GM10266 (cell line): ENCODE results near the gene ANAPC4.

ENCODE experiments used
- DNase-seq: peaks from one replicate; pipeline ENCODE4 v3.0.0; 2012; ENCODE audit errors: extremely low spot score
- TF ChIP-seq, protein P1 (sequence below): IDR thresholded peaks from 2 replicates; pipeline ENCODE4 v1.5.1; 2012; ENCODE audit warnings: mild to moderate bottlenecking, low read depth; ENCODE audit not compliant: control insufficient read depth, insufficient read depth; ENCODE audit errors: missing control alignments

Gene ANAPC4

DNA sequence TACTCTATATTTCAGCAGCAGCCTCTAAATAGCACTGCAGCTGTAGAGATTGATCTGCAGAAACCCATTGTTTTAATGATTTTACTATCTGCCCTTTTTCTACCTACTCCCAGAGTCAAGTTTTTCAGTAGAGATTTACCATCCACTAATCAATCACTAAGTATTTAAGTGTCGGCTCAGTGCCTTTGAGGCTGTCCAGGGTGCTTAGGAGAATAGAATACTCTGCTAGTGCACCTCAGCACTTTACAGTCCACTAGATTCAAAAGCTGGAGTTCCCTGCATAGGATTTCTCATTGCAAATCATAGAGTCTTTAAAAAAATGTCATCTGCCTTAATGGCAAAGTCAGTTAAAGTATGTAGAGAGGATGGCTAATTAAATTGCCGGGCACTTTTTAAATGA lies 29.6 kb upstream of the ANAPC4 start:
- TF ChIP-seq, protein P1, sequence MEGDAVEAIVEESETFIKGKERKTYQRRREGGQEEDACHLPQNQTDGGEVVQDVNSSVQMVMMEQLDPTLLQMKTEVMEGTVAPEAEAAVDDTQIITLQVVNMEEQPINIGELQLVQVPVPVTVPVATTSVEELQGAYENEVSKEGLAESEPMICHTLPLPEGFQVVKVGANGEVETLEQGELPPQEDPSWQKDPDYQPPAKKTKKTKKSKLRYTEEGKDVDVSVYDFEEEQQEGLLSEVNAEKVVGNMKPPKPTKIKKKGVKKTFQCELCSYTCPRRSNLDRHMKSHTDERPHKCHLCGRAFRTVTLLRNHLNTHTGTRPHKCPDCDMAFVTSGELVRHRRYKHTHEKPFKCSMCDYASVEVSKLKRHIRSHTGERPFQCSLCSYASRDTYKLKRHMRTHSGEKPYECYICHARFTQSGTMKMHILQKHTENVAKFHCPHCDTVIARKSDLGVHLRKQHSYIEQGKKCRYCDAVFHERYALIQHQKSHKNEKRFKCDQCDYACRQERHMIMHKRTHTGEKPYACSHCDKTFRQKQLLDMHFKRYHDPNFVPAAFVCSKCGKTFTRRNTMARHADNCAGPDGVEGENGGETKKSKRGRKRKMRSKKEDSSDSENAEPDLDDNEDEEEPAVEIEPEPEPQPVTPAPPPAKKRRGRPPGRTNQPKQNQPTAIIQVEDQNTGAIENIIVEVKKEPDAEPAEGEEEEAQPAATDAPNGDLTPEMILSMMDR, result no peak
- no peak for DNase-seq

DNA sequence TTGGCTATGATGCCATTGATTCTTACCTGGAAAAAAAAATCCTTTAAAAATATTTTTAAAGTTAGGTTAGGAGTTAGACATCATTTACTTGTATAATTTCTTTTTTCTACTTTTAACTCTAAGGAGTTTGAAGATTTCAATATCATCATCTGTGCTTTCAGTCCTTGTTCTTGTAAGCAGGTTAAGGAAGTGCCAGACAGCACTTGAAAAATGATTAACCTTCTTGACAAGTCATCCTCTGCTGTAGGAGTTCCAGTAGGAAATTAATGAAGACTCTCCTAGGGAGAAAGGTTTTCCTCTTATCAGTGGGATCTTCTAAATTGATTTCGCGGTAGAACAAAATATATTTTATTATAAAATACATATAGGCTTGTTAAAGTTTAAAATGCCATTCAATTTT lies 29.1 kb upstream of the ANAPC4 start:
- no peak for DNase-seq
- TF ChIP-seq, protein P1, result no peak

DNA sequence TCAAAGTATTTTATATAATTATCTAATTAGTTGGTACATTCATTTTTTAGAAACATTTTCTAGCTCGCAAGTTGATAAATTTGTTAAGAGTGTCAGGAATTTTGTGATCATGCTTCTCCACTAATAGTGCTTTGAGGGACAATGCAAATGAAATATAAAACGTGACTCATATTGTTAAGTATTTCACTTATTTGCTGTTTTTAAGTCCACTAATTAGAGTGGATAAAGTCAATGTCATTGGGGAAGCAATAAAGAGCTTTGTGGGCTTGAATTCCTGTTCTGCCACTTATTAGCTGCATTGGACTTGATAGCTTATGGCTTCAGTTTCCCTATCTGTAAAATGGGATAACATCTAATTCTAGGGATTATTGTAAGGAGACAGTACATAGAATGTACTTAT lies 26.5 kb upstream of the ANAPC4 start:
- TF ChIP-seq, protein P1, result no peak
- no peak for DNase-seq

DNA sequence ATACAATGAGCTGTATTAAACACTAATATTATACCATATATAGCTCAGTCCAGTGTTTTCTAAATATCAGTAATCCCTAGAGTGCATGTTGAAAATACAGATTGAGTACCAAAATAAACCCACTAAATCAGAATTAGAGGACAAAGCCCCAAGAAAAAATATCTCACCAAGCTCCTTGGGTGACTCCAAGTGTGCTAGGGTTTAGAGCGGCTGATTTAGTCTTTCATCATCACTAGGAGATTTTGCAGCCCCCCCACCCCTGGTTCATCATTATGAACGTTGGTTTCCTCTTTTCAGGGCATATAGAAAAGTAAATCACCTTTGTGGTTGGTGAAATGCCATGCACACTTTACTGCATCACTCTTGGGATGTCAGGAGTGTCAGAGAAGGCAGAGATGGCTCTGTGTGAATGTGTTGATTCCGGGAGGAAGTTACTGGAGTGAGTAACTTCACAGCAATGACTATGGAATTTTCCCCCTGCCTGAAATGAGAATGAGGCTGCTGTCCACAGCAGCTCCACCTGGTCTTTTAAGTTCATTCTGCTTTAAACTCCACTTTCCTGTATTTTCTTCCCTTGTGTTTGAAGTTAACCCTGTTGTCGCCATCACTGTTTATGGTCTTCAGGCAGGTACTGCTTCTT lies 25.2 kb upstream of the ANAPC4 start:
- DNase-seq, result no peak
- TF ChIP-seq, protein P1, result no peak

DNA sequence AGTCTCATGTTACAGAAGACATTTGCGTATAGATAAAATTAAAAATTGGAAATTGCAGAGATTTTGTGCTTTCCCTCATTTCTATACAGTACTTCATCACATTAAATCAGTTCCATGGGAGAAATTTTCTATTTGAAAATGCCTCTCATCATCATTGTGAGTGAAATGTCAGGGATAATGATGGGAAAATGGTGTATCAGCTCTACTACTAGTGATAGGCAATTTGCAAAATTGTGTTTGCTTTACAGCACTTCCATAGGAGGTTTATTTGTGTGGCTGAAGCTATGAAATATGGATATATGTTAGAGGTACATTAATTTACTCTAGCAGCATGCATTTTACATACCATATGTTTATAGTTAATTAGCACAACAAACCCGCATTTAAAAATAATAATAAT lies 21.0 kb upstream of the ANAPC4 start:
- TF ChIP-seq, protein P1, result no peak
- DNase-seq, result no peak

DNA sequence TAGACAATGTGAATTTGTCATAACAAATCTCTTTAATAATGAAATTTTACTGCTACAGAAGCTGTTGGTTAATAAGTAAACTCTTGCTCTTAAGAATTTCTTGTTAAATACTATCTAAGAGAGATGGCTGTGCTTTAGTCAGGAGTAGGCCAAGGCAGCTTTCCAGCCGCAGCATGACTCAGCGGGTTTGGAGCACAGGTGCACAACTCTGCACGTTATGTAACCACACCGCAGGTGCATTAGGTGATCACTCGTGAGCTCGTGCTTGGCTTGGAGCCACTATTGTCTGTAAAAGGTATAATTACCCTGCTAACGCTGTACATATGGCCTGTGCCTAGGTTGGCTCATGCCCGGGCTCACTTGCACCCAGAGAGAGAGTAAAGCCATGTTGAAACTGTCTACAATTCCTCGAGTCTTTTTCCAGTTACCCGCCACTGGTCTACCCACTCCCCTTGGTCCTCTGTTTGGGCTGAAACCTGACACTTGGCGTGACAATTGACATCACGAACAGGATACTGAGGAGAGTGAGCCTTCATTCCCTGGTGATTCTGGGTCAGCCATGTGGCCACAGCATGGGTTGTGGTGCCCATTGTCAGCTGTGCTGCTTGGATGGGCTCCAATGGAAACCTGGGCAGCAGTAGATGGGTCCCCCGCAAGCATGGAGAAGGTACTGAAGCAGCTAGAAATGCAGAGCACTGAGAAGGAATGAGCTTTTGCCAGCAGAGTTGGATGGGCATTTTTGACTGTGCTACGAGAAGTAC lies 18.4 kb upstream of the ANAPC4 start:
- TF ChIP-seq, protein P1, result no peak
- no peak for DNase-seq

DNA sequence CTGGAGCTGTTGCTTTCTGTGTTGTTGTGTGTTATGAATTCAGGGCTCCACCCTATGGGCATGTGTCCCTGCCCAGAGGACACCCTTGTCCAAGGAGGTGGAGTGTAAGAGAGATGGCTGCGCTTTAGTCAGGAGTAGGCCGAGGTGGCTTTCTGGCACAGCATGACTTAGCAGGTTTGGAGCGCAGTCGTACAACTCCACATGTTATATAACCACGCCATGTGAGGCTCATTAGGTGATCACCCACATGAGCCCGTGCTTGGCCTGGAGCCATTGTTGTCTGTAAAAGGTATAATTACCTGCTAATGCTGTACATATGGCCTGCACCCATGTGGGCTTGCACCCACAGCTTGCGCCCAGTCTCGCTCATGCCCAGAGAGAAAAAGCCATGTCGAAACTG lies 15.8 kb upstream of the ANAPC4 start:
- TF ChIP-seq, protein P1, result no peak
- DNase-seq, result no peak
